ENCODE data around the gene EMC10.
"Not testable (repeated sequence)": the region's sequence is repeated elsewhere in the genome, so short reads cannot be mapped to it uniquely, and the experiment has no call there.

Gene EMC10

GRCh38 chr19:50467566-50467965 lies 8.7 kb upstream of the EMC10 start:
- Histone ChIP-seq H4K20me1 (ENCODE audit: insufficient read depth) (no peaks in the 10 kb centered on the region), H3K27ac (no peak overlapping the region), H3K79me2 (ENCODE audit: insufficient read depth, low read depth) (no peaks in the 10 kb centered on the region), H3K4me3 (IDR thresholded peaks at IDR 0.05; ENCODE audit: insufficient read depth, low read depth, low read length) (no peak overlapping the region), H3K27me3 (ENCODE audit: insufficient read depth, low read depth) (peaks cover 59% of the 10 kb centered on the region), H2AFZ (ENCODE audit: low read depth) (no peak overlapping the region), H3K4me1 (ENCODE audit: low read depth, poor library complexity, severe bottlenecking) (no peaks in the 10 kb centered on the region), H3K36me3 (ENCODE audit: insufficient read depth) (no peaks in the 10 kb centered on the region), H3K4me2 (no peak overlapping the region), H3K9ac (no peak overlapping the region)
- TF ChIP-seq, protein P1, sequence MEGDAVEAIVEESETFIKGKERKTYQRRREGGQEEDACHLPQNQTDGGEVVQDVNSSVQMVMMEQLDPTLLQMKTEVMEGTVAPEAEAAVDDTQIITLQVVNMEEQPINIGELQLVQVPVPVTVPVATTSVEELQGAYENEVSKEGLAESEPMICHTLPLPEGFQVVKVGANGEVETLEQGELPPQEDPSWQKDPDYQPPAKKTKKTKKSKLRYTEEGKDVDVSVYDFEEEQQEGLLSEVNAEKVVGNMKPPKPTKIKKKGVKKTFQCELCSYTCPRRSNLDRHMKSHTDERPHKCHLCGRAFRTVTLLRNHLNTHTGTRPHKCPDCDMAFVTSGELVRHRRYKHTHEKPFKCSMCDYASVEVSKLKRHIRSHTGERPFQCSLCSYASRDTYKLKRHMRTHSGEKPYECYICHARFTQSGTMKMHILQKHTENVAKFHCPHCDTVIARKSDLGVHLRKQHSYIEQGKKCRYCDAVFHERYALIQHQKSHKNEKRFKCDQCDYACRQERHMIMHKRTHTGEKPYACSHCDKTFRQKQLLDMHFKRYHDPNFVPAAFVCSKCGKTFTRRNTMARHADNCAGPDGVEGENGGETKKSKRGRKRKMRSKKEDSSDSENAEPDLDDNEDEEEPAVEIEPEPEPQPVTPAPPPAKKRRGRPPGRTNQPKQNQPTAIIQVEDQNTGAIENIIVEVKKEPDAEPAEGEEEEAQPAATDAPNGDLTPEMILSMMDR (conservative IDR thresholded peaks at IDR 0.05; ENCODE audit: low read depth, low read length), result no peak

- Histone ChIP-seq H4K20me1 (ENCODE audit: insufficient read depth) (no peaks in the 10 kb centered on the region), H3K4me3 (IDR thresholded peaks at IDR 0.05; ENCODE audit: insufficient read depth, low read depth, low read length) (no peak overlapping the region), H3K27me3 (ENCODE audit: insufficient read depth, low read depth) (peaks cover 57% of the 10 kb centered on the region), H3K36me3 (ENCODE audit: insufficient read depth) (no peaks in the 10 kb centered on the region), H3K4me2 (no peak overlapping the region), H3K27ac (no peak overlapping the region), H3K79me2 (ENCODE audit: insufficient read depth, low read depth) (no peaks in the 10 kb centered on the region), H3K4me1 (ENCODE audit: low read depth, poor library complexity, severe bottlenecking) (no peaks in the 10 kb centered on the region), H3K9ac (no peak overlapping the region), H2AFZ (ENCODE audit: low read depth) (no peak overlapping the region)
- TF ChIP-seq, protein P1 (conservative IDR thresholded peaks at IDR 0.05; ENCODE audit: low read depth, low read length), result no peak
These were observed 7.5 kb upstream of the EMC10 start for GRCh38 chr19:50468818-50469217.

DNA sequence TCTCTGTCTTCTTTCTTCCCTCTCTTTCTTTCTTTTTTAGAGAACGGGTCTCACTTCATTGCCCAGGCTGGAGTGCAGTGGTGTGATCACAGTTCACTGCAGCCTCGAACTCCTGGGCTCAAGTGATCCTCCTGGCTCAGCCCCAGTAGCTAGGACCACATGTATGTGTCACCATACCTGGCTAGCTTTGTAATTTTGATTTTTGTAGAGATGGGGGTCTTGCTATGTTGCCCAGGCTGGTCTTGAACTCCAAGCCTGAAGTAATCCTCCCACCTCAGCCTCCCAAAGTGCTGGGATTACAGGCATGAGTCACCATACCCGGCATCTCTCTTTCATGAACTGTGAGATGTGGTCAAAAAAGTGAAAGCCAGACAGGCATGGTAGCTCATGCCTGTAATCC lies 3.0 kb upstream of the EMC10 start:
- H3K79me2 ChIP-seq (ENCODE audit: insufficient read depth, low read depth), result peaks cover 14% of the 10 kb centered on the region; the same call in 1 of the 2 replicates
- H3K27me3 ChIP-seq (ENCODE audit: insufficient read depth, low read depth), result peaks cover 24% of the 10 kb centered on the region
- not testable (repeated sequence) for H3K4me2 ChIP-seq; H3K27ac ChIP-seq; H3K4me1 ChIP-seq (ENCODE audit: low read depth, poor library complexity, severe bottlenecking); H3K9ac ChIP-seq; H2AFZ ChIP-seq (ENCODE audit: low read depth); H4K20me1 ChIP-seq (ENCODE audit: insufficient read depth); H3K4me3 ChIP-seq (IDR thresholded peaks at IDR 0.05; ENCODE audit: insufficient read depth, low read depth, low read length); H3K36me3 ChIP-seq (ENCODE audit: insufficient read depth)

GRCh38 chr19:50475101-50475568 lies 1.2 kb upstream of the EMC10 start:
- Histone ChIP-seq H3K27me3 (ENCODE audit: insufficient read depth, low read depth) (peaks cover 10% of the 10 kb centered on the region), H2AFZ (ENCODE audit: low read depth) (no peak overlapping the region), H4K20me1 (ENCODE audit: insufficient read depth) (no peaks in the 10 kb centered on the region), H3K27ac (no peak overlapping the region), H3K36me3 (ENCODE audit: insufficient read depth) (no peaks in the 10 kb centered on the region), H3K9ac (no peak overlapping the region), H3K4me1 (ENCODE audit: low read depth, poor library complexity, severe bottlenecking) (peaks cover 5% of the 10 kb centered on the region), H3K4me2 (no peak overlapping the region), H3K79me2 (ENCODE audit: insufficient read depth, low read depth) (peaks cover 17% of the 10 kb centered on the region; the same call in 1 of the 2 replicates), H3K4me3 (IDR thresholded peaks at IDR 0.05; ENCODE audit: insufficient read depth, low read depth, low read length) (no peak overlapping the region)
- TF ChIP-seq, protein P1 (conservative IDR thresholded peaks at IDR 0.05; ENCODE audit: low read depth, low read length), result no peak

DNA sequence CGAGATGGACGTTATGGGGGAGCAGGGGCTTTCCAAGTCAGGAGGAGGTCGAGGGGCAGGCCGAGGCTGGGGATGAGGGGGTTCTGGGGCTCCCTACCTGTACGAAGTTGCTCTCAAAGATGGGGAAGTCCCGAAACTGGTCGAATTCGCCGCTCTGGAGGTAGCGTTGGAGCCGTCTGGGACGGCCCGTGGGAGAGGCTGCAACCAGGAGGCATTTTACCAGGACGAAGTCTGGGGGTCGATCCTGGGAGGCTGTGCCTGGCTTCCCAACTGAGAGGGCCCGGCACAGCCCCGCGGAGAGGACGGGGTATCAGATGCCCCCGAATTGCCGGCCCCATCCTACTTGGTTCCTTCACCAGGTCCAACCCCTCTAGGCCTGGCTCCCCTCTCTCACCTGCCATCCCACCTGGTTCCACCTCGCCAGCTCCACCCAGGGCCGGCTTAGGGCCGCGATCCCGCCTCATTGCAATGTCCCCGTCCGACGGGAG lies 527 bp upstream of the EMC10 start:
- Histone ChIP-seq H3K9ac (no peak overlapping the region), H3K27me3 (ENCODE audit: insufficient read depth, low read depth) (peaks cover 8% of the 10 kb centered on the region; the same call in 1 of the 2 replicates), H4K20me1 (ENCODE audit: insufficient read depth) (no peaks in the 10 kb centered on the region), H3K4me3 (IDR thresholded peaks at IDR 0.05; ENCODE audit: insufficient read depth, low read depth, low read length) (no peak overlapping the region), H3K36me3 (ENCODE audit: insufficient read depth) (no peaks in the 10 kb centered on the region), H3K4me1 (ENCODE audit: low read depth, poor library complexity, severe bottlenecking) (peaks cover 5% of the 10 kb centered on the region), H3K4me2 (no peak overlapping the region), H3K27ac (no peak overlapping the region; the same call in 1 of the 2 replicates), H3K79me2 (ENCODE audit: insufficient read depth, low read depth) (peaks cover 17% of the 10 kb centered on the region; the same call in 1 of the 2 replicates), H2AFZ (ENCODE audit: low read depth) (peak overlapping the region; percentile 86; the same call in 1 of the 2 replicates)
- TF ChIP-seq, protein P1 (conservative IDR thresholded peaks at IDR 0.05; ENCODE audit: low read depth, low read length), result no peak

All from KMS-11 (cell line).